Memory B cell (primary cell): ENCODE data around the gene FOLR2.
"Not testable (repeated sequence)": the region's sequence is repeated elsewhere in the genome, so short reads cannot be mapped to it uniquely, and the experiment has no call there.

Experiments
- ATAC-seq: fragments of 150-1000 bp; cut with Tn5 transposase; 2 replicates; pipeline ENCODE4 v1.10.0; 2021; ENCODE audit warnings: low read depth, mild to moderate bottlenecking, moderate library complexity
- DNase-seq, 2 donors: peaks; one replicate each; pipeline ENCODE4 v3.0.0; 2022; ENCODE audit warnings: low spot score in 2 of 2
- H3K27ac Mint-ChIP-seq: one replicate; pipeline ENCODE4 v1.8.0; 2022; ENCODE audit warnings: mild to moderate bottlenecking, moderate library complexity, mixed read lengths
- H3K27me3 Mint-ChIP-seq: one replicate; pipeline ENCODE4 v1.8.0; 2022; ENCODE audit warnings: mixed read lengths
- H3K36me3 Mint-ChIP-seq: one replicate; pipeline ENCODE4 v1.8.0; 2022; ENCODE audit warnings: mild to moderate bottlenecking, mixed read lengths
- H3K4me1 Mint-ChIP-seq: one replicate; pipeline ENCODE4 v1.8.0; 2022; ENCODE audit warnings: mixed read lengths
- H3K4me3 Mint-ChIP-seq: one replicate; pipeline ENCODE4 v1.8.0; 2022; ENCODE audit warnings: mild to moderate bottlenecking, moderate library complexity, mixed read lengths
- H3K9me3 Mint-ChIP-seq: one replicate; pipeline ENCODE4 v1.8.0; 2022; ENCODE audit warnings: mixed read lengths

The FOLR2 gene

GRCh38 chr11:72190631-72191071, 25.9 kb upstream of the FOLR2 start:
- no peaks in the 10 kb centered on the region for H3K9me3 Mint-ChIP-seq
- H3K36me3 Mint-ChIP-seq = no peaks in the 10 kb centered on the region
- no peaks in the 10 kb centered on the region for H3K27me3 Mint-ChIP-seq
- H3K4me1 Mint-ChIP-seq = peaks cover 2% of the 10 kb centered on the region
- DNase-seq (no peak), ATAC-seq (no peak)
- H3K4me3 Mint-ChIP-seq = no peak overlapping the region
- H3K27ac Mint-ChIP-seq = no peak overlapping the region

GRCh38 chr11:72191961-72192381, 24.6 kb upstream of the FOLR2 start, which contains the start of gene FOLR1:
TSS of gene FOLR1 (plus strand) at chr11:72192140. CDS start at chr11:72192174, 34 bp downstream.
- Mint-ChIP-seq H3K36me3 (no peaks in the 10 kb centered on the region), H3K27ac (no peak within 1 kb of the TSS), H3K9me3 (no peaks in the 10 kb centered on the region), H3K27me3 (no peaks in the 10 kb centered on the region), H3K4me1 (peaks cover 2% of the 10 kb centered on the region), H3K4me3 (no peak within 1 kb of the TSS)
- ATAC-seq = no peak
- no peak for DNase-seq

- H3K36me3 Mint-ChIP-seq = no peaks in the 10 kb centered on the region
Observed at GRCh38 chr11:72195518-72196270, 20.9 kb upstream of the FOLR2 start.

GRCh38 chr11:72201445-72201844, 15.1 kb upstream of the FOLR2 start:
- DNase-seq, H3K4me1 Mint-ChIP-seq, H3K27ac Mint-ChIP-seq, H3K36me3 Mint-ChIP-seq, ATAC-seq, H3K27me3 Mint-ChIP-seq, H3K4me3 Mint-ChIP-seq, H3K9me3 Mint-ChIP-seq: not testable (repeated sequence)

More at GRCh38 chr11:72195518-72196270, 20.9 kb upstream of the FOLR2 start:
- Mint-ChIP-seq H3K27ac (no peak overlapping the region), H3K4me3 (no peak overlapping the region), H3K4me1 (peaks cover 1% of the 10 kb centered on the region), H3K9me3 (no peaks in the 10 kb centered on the region), H3K27me3 (no peaks in the 10 kb centered on the region)
- DNase-seq (no peak), ATAC-seq (no peak)

GRCh38 chr11:72202571-72202970, 14.0 kb upstream of the FOLR2 start:
- ATAC-seq = no peak

GRCh38 chr11:72203163-72203562, 13.4 kb upstream of the FOLR2 start:
- no peak overlapping the region for H3K27ac Mint-ChIP-seq
- no peak for DNase-seq
- H3K4me3 Mint-ChIP-seq = no peak overlapping the region
- ATAC-seq = no peak
- peaks cover 5% of the 10 kb centered on the region for H3K4me1 Mint-ChIP-seq
- peaks cover 2% of the 10 kb centered on the region for H3K27me3 Mint-ChIP-seq
- H3K9me3 Mint-ChIP-seq = no peaks in the 10 kb centered on the region
- peaks cover 2% of the 10 kb centered on the region for H3K36me3 Mint-ChIP-seq

More at GRCh38 chr11:72202571-72202970, 14.0 kb upstream of the FOLR2 start:
- Mint-ChIP-seq H3K9me3 (no peaks in the 10 kb centered on the region), H3K4me1 (peaks cover 5% of the 10 kb centered on the region), H3K27ac (no peak overlapping the region), H3K4me3 (no peak overlapping the region), H3K36me3 (peaks cover 2% of the 10 kb centered on the region), H3K27me3 (peaks cover 2% of the 10 kb centered on the region)
- no peak for DNase-seq

GRCh38 chr11:72204886-72205285, 11.7 kb upstream of the FOLR2 start:
- Mint-ChIP-seq H3K4me1 (peaks cover 5% of the 10 kb centered on the region), H3K36me3 (peaks cover 8% of the 10 kb centered on the region), H3K27ac (no peak overlapping the region)

GRCh38 chr11:72206794-72207193, 9.8 kb upstream of the FOLR2 start:
- not testable (repeated sequence) for H3K27ac Mint-ChIP-seq, H3K27me3 Mint-ChIP-seq, H3K36me3 Mint-ChIP-seq, H3K4me3 Mint-ChIP-seq, H3K9me3 Mint-ChIP-seq, DNase-seq, H3K4me1 Mint-ChIP-seq, ATAC-seq

More at GRCh38 chr11:72204886-72205285, 11.7 kb upstream of the FOLR2 start:
- ATAC-seq (no peak), DNase-seq (no peak)
- peaks cover 8% of the 10 kb centered on the region for H3K9me3 Mint-ChIP-seq
- no peak overlapping the region for H3K4me3 Mint-ChIP-seq
- H3K27me3 Mint-ChIP-seq = peaks cover 3% of the 10 kb centered on the region

- H3K4me3 Mint-ChIP-seq = no peak overlapping the region
- H3K9me3 Mint-ChIP-seq = peaks cover 10% of the 10 kb centered on the region
- peaks cover 5% of the 10 kb centered on the region for H3K27me3 Mint-ChIP-seq
- no peak for ATAC-seq
- H3K27ac Mint-ChIP-seq = no peak overlapping the region
- no peak for DNase-seq
- peaks cover 5% of the 10 kb centered on the region for H3K4me1 Mint-ChIP-seq
- peaks cover 10% of the 10 kb centered on the region for H3K36me3 Mint-ChIP-seq
Observed at GRCh38 chr11:72208281-72208680, 8.3 kb upstream of the FOLR2 start.

- Mint-ChIP-seq H3K4me3 (no peak overlapping the region), H3K27ac (no peak overlapping the region), H3K27me3 (peaks cover 5% of the 10 kb centered on the region), H3K9me3 (peaks cover 10% of the 10 kb centered on the region), H3K4me1 (peaks cover 5% of the 10 kb centered on the region), H3K36me3 (peaks cover 10% of the 10 kb centered on the region)
- ATAC-seq (no peak), DNase-seq (no peak)
Observed at GRCh38 chr11:72209101-72209500, 7.5 kb upstream of the FOLR2 start.

GRCh38 chr11:72217841-72218240, 1.2 kb downstream of the FOLR2 start:
- Mint-ChIP-seq H3K4me1 (peaks cover 41% of the 10 kb centered on the region), H3K36me3 (no peaks in the 10 kb centered on the region), H3K4me3 (peak overlapping the region; percentile 55), H3K27ac (no peak overlapping the region), H3K27me3 (no peaks in the 10 kb centered on the region), H3K9me3 (no peaks in the 10 kb centered on the region)
- peak in 1 of 2 donors; percentile 7 for DNase-seq
- ATAC-seq = peak; percentile 41

GRCh38 chr11:72218251-72218745, 1.7 kb downstream of the FOLR2 start:
- DNase-seq = peak in 1 of 2 donors; percentile 8
- Mint-ChIP-seq H3K4me1 (peaks cover 41% of the 10 kb centered on the region), H3K4me3 (peak overlapping the region; percentile 55), H3K9me3 (no peaks in the 10 kb centered on the region), H3K27me3 (no peaks in the 10 kb centered on the region), H3K36me3 (no peaks in the 10 kb centered on the region), H3K27ac (peak overlapping the region; percentile 51)
- no peak for ATAC-seq

- H3K27me3 Mint-ChIP-seq = no peaks in the 10 kb centered on the region
- H3K36me3 Mint-ChIP-seq = no peaks in the 10 kb centered on the region
- no peaks in the 10 kb centered on the region for H3K9me3 Mint-ChIP-seq
- peaks cover 50% of the 10 kb centered on the region for H3K4me1 Mint-ChIP-seq
- DNase-seq (no peak), ATAC-seq (no peak)
- H3K4me3 Mint-ChIP-seq = peak overlapping the region; percentile 93
- H3K27ac Mint-ChIP-seq = peak overlapping the region; percentile 42
Observed at GRCh38 chr11:72220696-72221363, 4.2 kb downstream of the FOLR2 start.

- Mint-ChIP-seq H3K27ac (peak overlapping the region; percentile 91), H3K4me1 (peaks cover 49% of the 10 kb centered on the region), H3K36me3 (no peaks in the 10 kb centered on the region), H3K9me3 (no peaks in the 10 kb centered on the region), H3K27me3 (no peaks in the 10 kb centered on the region), H3K4me3 (peak overlapping the region; percentile 93)
- no peak for DNase-seq
- no peak for ATAC-seq
Observed at GRCh38 chr11:72221386-72222075, 4.9 kb downstream of the FOLR2 start.
